ENCODE data around the gene PSMB5.

PSMB5 gene

DNA sequence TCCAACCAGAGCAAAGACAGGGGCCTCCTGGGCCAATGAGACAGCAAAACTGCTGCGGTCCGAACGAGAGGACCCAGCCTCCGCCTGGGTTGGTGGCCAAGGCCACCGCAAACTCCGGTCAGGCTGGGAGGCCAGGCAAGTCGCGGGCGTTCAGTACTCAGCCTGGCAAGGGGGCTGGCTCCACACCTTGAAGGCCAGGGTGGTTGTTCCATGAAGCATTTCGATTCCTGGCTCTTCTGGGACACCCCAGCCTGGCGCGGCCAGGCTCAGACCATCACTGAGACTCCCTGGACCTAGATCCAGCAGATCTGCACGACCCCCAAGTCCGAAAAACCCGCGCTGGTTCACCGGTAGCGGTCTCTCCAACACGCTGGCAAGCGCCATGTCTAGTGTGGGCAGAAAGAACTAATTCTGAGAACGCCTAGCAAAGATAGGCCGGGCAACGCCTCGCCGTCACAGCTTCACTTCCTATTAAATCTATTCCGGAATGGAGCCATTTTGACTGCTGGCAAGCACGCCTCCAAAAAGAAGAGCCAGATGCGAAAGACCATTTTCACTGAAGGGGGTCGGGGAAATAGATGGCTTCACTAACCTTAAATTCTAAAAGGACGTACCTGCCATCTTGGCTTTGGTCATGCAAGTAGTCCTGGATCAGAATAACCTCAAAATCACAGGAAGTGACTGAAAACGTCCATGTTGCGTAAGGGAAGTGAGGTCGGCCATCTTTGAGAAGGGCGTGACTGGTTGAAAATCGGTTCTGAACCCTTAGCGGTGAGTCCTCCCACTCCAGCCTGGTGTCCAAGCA, at the start of gene PSMB5:
PSMB5 (minus strand) TSS at position 403 of the 805 bp plus-strand sequence; CDS start at position 384, 19 bp downstream.
- Histone ChIP-seq H3K36me3 (ENCODE audit: insufficient read depth, low read length) (peaks cover 25% of the 10 kb centered on the region), H3K4me1 (ENCODE audit: insufficient read depth, low read length) (peaks cover 13% of the 10 kb centered on the region), H3K4me3 (ENCODE audit: low read length) (peak within 1 kb of the TSS; percentile 85), H3K9me3 (ENCODE audit: low read length) (no peaks in the 10 kb centered on the region), H2AFZ (ENCODE audit: low read depth, low read length) (peak within 1 kb of the TSS; percentile 49), H3K27me3 (ENCODE audit: insufficient read depth, low read length) (no peaks in the 10 kb centered on the region)

DNA sequence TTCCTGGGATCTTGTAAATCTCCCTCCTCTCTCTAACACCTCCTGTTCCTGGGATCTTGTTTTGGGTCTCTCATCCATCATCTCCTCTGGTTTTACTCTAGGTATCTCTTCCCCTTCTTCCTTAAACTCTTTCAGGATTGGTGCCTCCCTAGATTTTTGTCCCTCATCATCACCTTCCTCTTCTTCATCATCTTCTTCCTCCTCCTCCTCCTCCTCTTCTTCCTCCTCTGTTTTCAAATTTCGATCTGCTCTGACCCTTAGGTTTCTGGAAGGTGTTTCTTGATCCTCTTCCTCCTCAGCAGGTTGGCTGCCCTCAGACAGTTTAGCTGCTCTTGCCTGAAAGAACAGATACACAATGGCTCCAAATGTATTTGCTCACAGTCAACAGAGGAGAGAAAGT, 45.8 kb upstream of the PSMB5 start:
- Histone ChIP-seq H3K9me3 (ENCODE audit: low read length) (no peaks in the 10 kb centered on the region), H3K4me1 (ENCODE audit: insufficient read depth, low read length) (no peaks in the 10 kb centered on the region), H3K27me3 (ENCODE audit: insufficient read depth, low read length) (no peaks in the 10 kb centered on the region), H3K4me3 (ENCODE audit: low read length) (no peak overlapping the region), H2AFZ (ENCODE audit: low read depth, low read length) (no peak overlapping the region), H3K36me3 (ENCODE audit: insufficient read depth, low read length) (peaks cover 88% of the 10 kb centered on the region)

DNA sequence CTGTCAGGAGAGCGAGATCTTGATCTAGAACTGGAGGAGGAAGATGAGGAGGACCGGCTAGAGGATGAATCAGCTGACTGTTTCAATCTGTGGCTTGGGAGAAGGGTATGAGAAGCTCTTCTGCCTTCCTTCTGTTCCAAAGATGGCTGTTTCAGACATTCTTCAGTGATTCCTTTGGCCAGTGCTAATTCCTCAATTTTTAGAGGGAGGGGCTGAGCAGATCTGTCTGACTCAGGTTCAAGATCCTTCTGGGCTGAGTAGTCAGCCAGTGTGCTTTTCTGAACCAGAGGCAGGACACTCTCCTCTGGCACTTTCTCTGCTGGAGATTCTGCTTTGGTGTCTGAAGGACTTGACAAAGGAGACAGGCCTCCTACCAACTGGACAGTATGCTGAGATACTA, 45.0 kb upstream of the PSMB5 start:
- no peaks in the 10 kb centered on the region for H3K27me3 ChIP-seq (ENCODE audit: insufficient read depth, low read length)
- no peak overlapping the region for H3K4me3 ChIP-seq (ENCODE audit: low read length)
- peaks cover 87% of the 10 kb centered on the region for H3K36me3 ChIP-seq (ENCODE audit: insufficient read depth, low read length)
- H3K9me3 ChIP-seq (ENCODE audit: low read length): no peaks in the 10 kb centered on the region
- H2AFZ ChIP-seq (ENCODE audit: low read depth, low read length): no peak overlapping the region
- H3K4me1 ChIP-seq (ENCODE audit: insufficient read depth, low read length): no peaks in the 10 kb centered on the region

DNA sequence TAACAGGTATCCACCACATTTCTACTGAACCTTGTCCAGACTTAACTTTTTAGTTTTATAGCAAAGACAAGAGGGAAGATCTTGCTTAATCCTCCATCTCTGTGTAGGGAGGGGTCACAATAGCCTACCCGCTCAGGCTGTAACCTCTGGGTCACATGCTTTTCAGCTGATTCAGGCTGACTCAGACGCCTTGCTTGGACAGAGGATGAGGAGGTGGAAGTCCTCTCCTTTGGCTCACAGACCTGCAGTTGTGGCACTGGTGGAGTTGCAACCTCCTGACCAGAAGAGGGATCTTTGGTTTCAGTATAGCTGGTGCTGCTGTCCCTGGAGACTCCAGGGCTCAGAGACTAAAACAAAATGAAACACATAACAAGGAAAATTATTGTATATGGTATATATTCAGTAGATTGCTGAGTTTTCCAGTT, 44.0 kb upstream of the PSMB5 start:
- no peaks in the 10 kb centered on the region for H3K4me1 ChIP-seq (ENCODE audit: insufficient read depth, low read length)
- H3K27me3 ChIP-seq (ENCODE audit: insufficient read depth, low read length): no peaks in the 10 kb centered on the region
- no peaks in the 10 kb centered on the region for H3K9me3 ChIP-seq (ENCODE audit: low read length)
- peaks cover 82% of the 10 kb centered on the region for H3K36me3 ChIP-seq (ENCODE audit: insufficient read depth, low read length)
- no peak overlapping the region for H2AFZ ChIP-seq (ENCODE audit: low read depth, low read length)
- no peak overlapping the region for H3K4me3 ChIP-seq (ENCODE audit: low read length)

DNA sequence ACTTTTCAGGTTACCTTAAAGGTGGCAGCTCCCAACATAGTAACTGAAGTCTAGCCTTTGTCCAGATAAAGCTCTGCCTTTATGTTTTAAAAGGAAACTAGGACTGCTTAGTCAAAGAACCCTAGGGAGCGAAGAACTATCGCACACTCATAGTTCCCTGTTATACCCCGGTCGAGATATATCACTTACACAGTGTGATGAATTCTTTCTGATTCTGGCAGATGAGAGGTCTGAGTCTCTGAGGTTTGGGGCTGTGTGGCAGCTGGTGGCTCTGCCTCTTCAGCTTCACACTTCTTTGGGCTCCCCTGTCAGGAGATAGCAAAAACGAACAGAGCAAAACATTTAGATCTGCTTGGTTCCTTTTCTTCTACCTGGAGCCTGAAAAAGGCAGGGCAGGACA, 43.3 kb upstream of the PSMB5 start:
- Histone ChIP-seq H3K4me1 (ENCODE audit: insufficient read depth, low read length) (no peaks in the 10 kb centered on the region), H3K27me3 (ENCODE audit: insufficient read depth, low read length) (no peaks in the 10 kb centered on the region), H3K36me3 (ENCODE audit: insufficient read depth, low read length) (peaks cover 78% of the 10 kb centered on the region), H3K4me3 (ENCODE audit: low read length) (no peak overlapping the region), H2AFZ (ENCODE audit: low read depth, low read length) (no peak overlapping the region), H3K9me3 (ENCODE audit: low read length) (no peaks in the 10 kb centered on the region)

DNA sequence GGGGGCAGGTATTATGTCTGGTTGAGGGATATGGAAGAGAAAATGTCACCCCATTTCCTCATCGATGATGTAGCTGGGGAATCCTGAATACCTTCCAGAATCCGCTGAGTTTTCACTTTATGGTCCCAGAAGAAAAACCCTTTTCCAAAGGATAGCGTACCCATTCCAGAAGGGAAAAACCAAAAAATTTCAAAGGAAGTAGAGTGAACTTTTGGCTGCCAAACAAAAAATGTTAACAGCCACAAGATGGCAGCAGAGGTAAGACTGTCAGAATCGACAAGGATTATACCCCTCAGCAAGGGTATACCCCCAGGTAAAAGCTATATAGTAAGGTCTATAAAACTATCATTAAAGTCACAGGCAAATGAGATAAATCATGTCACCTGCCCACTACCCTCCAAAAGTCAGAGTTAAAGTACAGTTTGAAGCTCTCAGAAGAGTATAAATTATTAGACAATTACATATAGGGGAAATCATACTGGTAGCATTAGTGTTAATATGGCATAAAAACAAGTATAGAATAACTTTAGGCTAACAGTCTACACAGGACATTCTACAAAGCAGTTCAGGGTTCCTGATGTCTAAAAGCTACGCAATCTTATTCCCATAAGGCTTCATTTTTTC, 42.2 kb upstream of the PSMB5 start:
- no peak overlapping the region for H3K4me3 ChIP-seq (ENCODE audit: low read length)
- no peak overlapping the region for H2AFZ ChIP-seq (ENCODE audit: low read depth, low read length)
- peaks cover 81% of the 10 kb centered on the region for H3K36me3 ChIP-seq (ENCODE audit: insufficient read depth, low read length)
- H3K9me3 ChIP-seq (ENCODE audit: low read length): no peaks in the 10 kb centered on the region
- H3K27me3 ChIP-seq (ENCODE audit: insufficient read depth, low read length): no peaks in the 10 kb centered on the region
- peaks cover 5% of the 10 kb centered on the region for H3K4me1 ChIP-seq (ENCODE audit: insufficient read depth, low read length)

DNA sequence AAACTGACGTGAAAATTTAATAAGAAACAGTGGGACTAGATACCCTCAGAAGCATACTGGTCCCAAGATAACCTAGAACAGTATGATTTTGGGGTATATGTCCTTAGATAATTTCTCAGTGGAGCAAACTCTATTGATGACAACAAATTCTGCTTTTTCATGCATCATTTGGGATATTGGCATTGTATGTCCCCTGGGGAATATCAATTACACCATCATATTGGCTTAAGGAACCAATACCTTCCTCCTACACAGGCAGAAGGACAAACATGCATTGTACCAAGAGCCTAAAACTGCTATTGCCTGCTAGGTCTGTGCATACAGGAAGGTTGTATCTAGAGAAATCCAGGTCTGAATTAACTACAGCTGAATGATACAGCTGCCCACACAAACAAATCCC, 40.2 kb upstream of the PSMB5 start:
- Histone ChIP-seq H3K36me3 (ENCODE audit: insufficient read depth, low read length) (peaks cover 61% of the 10 kb centered on the region), H3K9me3 (ENCODE audit: low read length) (no peaks in the 10 kb centered on the region)

DNA sequence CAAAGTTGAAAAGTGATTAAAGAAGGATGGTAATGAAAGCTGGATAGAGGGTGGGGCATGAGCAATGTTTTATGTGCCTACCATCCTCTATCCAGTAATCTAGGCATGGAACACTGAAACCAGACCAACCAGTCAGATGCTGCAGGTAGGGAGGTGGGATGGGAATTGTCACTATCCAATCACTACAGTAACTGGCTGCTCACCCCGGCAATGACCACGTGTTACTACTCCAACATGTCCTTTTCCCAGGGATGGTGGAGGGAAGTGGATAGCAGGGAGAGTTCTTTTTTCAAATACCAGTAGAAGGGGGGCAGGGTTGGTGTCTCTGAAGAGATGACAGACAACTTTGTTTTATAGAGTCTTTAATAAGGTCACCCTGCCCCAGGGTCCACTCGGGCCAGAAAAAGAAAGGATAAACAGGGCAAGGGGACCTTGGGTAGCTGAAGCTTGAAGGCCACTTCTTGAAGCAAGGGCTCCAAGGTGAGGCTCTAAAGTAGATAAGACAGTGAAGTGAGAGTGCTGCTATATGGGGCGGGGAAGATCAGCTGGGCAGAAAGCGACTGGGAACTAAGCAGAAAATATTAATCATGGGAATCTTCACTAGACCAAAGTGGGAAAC, 37.3 kb upstream of the PSMB5 start:
- Histone ChIP-seq H3K4me1 (ENCODE audit: insufficient read depth, low read length) (peaks cover 35% of the 10 kb centered on the region), H3K4me3 (ENCODE audit: low read length) (peak overlapping the region; percentile 93), H3K9me3 (ENCODE audit: low read length) (no peaks in the 10 kb centered on the region), H3K27me3 (ENCODE audit: insufficient read depth, low read length) (no peaks in the 10 kb centered on the region), H3K36me3 (ENCODE audit: insufficient read depth, low read length) (peaks cover 55% of the 10 kb centered on the region), H2AFZ (ENCODE audit: low read depth, low read length) (no peak overlapping the region)

More for the DNA sequence above, 40.2 kb upstream of the PSMB5 start:
- no peaks in the 10 kb centered on the region for H3K27me3 ChIP-seq (ENCODE audit: insufficient read depth, low read length)
- peaks cover 15% of the 10 kb centered on the region for H3K4me1 ChIP-seq (ENCODE audit: insufficient read depth, low read length)
- no peak overlapping the region for H2AFZ ChIP-seq (ENCODE audit: low read depth, low read length)
- no peak overlapping the region for H3K4me3 ChIP-seq (ENCODE audit: low read length)

DNA sequence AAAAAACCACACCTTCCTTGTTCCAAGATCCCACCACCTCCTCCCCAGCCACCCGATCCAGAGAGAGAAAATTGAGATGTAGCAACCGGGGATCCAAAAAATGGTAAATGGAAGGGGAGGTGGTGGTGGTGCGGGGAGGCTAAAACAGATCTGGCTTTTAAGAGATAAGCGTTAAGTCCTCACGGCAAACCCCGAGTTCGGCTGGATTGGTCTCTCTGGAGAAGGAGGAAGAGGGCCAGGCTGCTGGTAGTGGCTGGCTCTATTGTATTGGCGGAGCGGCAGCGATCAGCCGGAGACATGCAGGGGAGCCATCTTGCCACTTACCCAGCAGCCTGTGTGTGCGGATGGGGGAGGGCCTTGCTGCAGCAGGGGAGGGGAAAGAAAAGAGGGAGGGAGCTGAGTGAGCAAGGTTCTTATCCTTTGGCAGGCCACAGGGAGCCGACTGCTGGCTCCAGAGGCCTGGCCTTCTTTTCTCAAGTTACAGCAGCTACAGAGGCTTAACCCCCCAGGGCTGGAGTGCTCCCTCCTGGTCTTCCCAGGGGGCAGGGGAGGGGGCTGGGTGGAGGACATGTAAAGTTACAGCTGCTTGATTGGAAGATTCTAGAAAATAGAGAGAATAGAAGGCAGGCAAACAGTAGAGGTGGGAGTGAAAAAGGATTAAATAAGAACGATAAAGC, 36.7 kb upstream of the PSMB5 start:
- Histone ChIP-seq H3K4me3 (ENCODE audit: low read length) (peak overlapping the region; percentile 93), H3K4me1 (ENCODE audit: insufficient read depth, low read length) (peaks cover 35% of the 10 kb centered on the region), H3K9me3 (ENCODE audit: low read length) (no peaks in the 10 kb centered on the region), H3K27me3 (ENCODE audit: insufficient read depth, low read length) (no peaks in the 10 kb centered on the region), H2AFZ (ENCODE audit: low read depth, low read length) (no peak overlapping the region), H3K36me3 (ENCODE audit: insufficient read depth, low read length) (peaks cover 55% of the 10 kb centered on the region)

DNA sequence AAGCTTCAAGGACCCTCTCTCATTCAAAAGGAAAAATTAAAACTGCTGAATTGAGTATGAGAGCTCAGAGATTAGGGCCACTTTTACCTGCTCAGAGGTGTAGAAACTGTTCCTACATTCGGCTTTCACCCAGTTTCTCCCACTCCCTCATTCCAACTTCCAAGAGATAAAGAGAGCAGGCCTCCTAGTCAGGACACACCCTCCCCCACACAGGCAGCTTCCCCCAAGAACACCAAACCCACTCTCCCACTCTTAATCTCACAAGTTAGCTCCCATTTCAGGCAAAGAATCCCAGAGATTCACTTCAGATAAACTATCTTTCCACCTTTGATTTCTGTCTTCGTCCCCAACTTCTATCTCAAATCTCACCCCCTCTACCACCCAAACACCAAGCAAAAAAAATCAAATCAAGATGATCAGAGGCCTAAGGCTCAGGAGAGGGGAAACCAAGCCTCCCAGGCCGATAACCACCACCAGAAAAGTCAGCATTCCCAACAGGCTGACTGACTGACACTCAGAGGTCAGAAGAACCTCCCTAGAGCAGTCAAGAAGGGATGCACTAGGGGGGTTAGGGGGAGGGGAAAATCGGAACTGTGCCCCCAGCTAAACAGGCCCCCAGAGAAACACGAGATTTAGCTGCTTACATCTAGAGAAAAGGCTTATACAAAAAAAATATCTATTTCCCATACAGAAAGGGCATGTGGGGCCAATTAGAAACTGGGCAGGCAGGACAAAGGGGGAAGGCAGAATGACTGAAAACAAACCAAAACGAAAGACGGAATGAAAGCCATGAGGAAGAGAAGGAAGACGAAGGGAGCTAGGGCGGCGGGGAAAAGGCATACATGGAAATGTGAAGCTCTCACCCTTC, 35.8 kb upstream of the PSMB5 start:
- peaks cover 35% of the 10 kb centered on the region for H3K4me1 ChIP-seq (ENCODE audit: insufficient read depth, low read length)
- H3K9me3 ChIP-seq (ENCODE audit: low read length): no peaks in the 10 kb centered on the region
- no peak overlapping the region for H2AFZ ChIP-seq (ENCODE audit: low read depth, low read length)
- peaks cover 56% of the 10 kb centered on the region for H3K36me3 ChIP-seq (ENCODE audit: insufficient read depth, low read length)
- peak overlapping the region; percentile 93 for H3K4me3 ChIP-seq (ENCODE audit: low read length)
- H3K27me3 ChIP-seq (ENCODE audit: insufficient read depth, low read length): no peaks in the 10 kb centered on the region

DNA sequence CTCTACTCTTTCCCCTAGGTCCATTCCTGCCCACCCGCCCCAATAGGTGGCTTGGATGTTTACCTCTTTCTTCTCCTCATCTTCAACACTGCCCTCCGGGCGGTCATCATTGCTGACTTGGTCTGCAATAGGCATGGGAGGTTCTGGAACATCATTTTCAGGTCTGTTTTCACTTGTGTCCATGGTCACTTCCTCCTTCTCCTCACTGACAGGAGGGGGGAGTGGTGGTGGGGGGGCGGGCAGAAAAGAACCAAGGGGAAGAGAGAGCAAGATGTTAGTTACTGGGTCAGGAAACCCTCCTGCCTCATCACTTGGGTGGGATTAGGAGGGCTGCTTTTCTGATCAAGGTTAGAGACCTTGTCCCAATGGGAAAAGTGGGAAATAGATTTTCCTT, 34.7 kb upstream of the PSMB5 start:
- H3K4me1 ChIP-seq (ENCODE audit: insufficient read depth, low read length): peaks cover 35% of the 10 kb centered on the region
- no peaks in the 10 kb centered on the region for H3K27me3 ChIP-seq (ENCODE audit: insufficient read depth, low read length)
- H3K9me3 ChIP-seq (ENCODE audit: low read length): no peaks in the 10 kb centered on the region
- peaks cover 55% of the 10 kb centered on the region for H3K36me3 ChIP-seq (ENCODE audit: insufficient read depth, low read length)
- H2AFZ ChIP-seq (ENCODE audit: low read depth, low read length): no peak overlapping the region
- H3K4me3 ChIP-seq (ENCODE audit: low read length): peak overlapping the region; percentile 21

DNA sequence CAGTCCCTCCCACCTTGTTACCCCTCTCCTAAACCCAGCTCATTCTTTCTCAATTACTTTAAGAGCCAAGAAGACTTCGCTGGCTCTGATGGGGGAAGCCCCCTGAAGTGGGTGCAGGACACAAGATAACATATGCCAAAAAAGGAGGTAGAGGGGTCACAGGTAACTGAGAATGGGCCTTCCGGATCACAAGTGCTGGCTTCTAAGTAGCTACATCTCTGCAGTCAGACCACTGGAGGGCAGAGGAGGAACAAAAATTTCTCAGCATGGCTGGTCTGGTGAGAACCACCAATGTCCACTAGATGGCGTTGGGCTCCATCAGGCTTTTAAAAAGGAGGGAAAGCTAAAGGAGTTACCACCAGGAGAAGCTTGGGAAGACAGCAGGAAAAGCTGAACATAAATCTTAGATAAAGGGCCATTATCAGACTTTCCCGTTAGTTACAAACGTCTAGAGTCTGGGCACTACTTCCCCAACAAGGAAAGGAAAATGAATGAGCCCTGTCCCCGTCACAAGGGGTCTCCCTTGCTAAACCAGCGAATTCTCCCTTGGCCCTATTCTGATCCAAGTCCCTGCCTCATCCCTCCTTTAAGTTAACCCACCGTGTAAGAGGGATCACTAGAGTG, 34.2 kb upstream of the PSMB5 start:
- Histone ChIP-seq H3K9me3 (ENCODE audit: low read length) (no peaks in the 10 kb centered on the region), H3K4me1 (ENCODE audit: insufficient read depth, low read length) (peaks cover 35% of the 10 kb centered on the region), H3K4me3 (ENCODE audit: low read length) (peak overlapping the region; percentile 28), H3K36me3 (ENCODE audit: insufficient read depth, low read length) (peaks cover 59% of the 10 kb centered on the region), H3K27me3 (ENCODE audit: insufficient read depth, low read length) (no peaks in the 10 kb centered on the region), H2AFZ (ENCODE audit: low read depth, low read length) (no peak overlapping the region)

Data from neuron (in vitro differentiated cells).